GM12892 (cell line): Measurements from ENCODE around the gene PPP2R5C.

Source experiments
- POLR2A ChIP-seq: IDR thresholded peaks from 2 replicates; pipeline ENCODE4 v1.6.1; 2011; ENCODE audit warnings: low read depth, low read length, control low read depth
- POLR2AphosphoS5 ChIP-seq: IDR thresholded peaks from 2 replicates; pipeline ENCODE4 v1.6.1; 2011; ENCODE audit warnings: low read depth, low read length, control low read depth

DNA sequence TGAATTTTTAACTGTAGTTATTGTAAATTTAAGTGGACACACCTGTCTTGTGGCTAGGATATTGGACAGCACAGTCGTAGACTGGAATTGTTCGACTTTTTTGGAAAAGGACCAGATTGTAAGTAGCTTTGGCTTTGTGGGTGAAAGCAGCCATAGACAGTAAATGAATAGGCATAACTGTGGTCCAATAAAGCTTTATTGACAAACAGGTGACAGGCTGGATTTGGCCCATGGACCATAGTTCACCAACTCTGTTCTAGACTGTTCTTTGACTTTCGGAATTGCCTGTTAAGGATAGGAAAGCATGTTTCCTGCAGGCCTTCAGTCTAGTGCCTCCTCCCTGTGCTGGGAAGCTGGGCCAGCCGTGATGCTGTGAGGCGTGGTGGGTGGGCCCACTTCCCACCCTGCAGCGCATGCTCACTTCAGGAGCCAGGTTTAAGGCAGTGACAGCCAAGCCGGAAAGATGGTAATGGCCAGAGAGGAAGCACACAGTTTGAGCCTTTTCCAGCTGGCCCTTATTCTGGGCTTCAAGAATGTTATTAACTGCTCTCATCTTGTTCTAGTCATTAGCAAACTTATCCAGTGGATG is 51.8 kb downstream of the PPP2R5C start:
- TF ChIP-seq POLR2AphosphoS5 (no peak), POLR2A (no peak)
